Measurements from ENCODE around the gene SORCS2. TPM values are rescaled to one million over a fixed set of nuclear protein-coding genes. Genes with fewer than 3 reads are reported as not detected.

The SORCS2 gene
- total and polyA plus RNA-seq, 2 of the 4 experiments (the other 2 are of a cell fraction), result 0.36 to 0.62 TPM

- TF ChIP-seq USF2 (IDR thresholded peaks at IDR 0.05; ENCODE audit: low read depth, low read length), result no peak
- no peak for TF ChIP-seq RFX5 (IDR thresholded peaks at IDR 0.05; ENCODE audit: low read depth, low read length)
- no peak for TF ChIP-seq BHLHE40 (IDR thresholded peaks at IDR 0.05; ENCODE audit: low read depth, low read length)
- no peak for TF ChIP-seq CEBPB (IDR thresholded peaks at IDR 0.05; ENCODE audit: low read depth, low read length)
- no peak for TF ChIP-seq POLR2A (IDR thresholded peaks at IDR 0.05; ENCODE audit: low read depth, low read length)
- TF ChIP-seq FOS (IDR thresholded peaks at IDR 0.05; ENCODE audit: low read depth, low read length), result no peak
- no peak for TF ChIP-seq NFE2L2 (IDR thresholded peaks at IDR 0.05; ENCODE audit: low read depth, low read length)
Measured at GRCh38 chr4:7745301-7745885, 553.1 kb downstream of the SORCS2 start (continued).
